ENCODE measurements around the gene PRSS57. TPM values are rescaled to one million over a fixed set of nuclear protein-coding genes. Genes with fewer than 3 reads are reported as not detected.
A peak's percentile ranks its signal among the peaks of the same experiment; 100 is the strongest.

The PRSS57 gene
- total and polyA plus RNA-seq, 2 of the 13 experiments (the other 11 are each of a cell fraction or from before 2014, with no cell fraction given), result 0.12 TPM; not detected in 1

DNA sequence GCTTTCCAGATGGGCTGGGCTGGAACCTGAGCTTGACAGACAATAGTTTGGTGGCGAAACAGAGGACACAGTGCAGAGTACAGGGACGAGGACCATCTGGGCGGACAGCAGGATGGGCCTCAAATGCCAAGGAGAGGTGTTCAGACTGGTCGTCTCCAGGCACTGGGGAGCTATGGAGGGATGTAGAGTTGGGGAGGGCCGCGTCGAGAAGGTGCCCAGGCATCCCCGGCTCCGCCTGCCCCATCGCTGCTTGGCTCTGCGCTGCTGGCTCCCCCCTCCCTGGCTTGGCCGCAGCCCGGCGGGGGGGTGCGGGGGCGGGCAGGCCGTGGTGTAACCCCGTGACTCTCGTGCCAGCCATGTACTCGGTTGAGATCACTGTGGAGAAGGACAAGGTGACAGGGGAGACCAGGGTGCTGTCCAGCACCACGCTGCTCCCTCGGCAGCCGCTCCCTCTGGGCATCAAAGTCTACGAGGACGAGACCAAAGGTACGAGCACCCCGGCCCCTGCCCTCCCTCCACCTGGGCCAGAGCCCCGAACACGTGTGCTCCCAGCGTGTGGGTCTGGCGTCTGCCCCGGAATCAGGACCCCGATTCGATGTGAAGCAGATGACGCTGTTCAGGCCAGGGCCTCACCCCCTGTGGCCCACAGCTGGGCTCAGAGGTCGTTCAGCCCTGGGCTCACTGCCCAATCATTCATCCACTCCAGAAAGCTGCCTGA, 44.9 kb upstream of the PRSS57 start (continued):
- TF ChIP-seq PCBP1 (IDR thresholded peaks at IDR 0.05; ENCODE audit: borderline replicate concordance, low read depth, low read length), result 0 out of 2 replicates have a peak, but pooled peaks have one; percentile 10
- TF ChIP-seq, protein P1, sequence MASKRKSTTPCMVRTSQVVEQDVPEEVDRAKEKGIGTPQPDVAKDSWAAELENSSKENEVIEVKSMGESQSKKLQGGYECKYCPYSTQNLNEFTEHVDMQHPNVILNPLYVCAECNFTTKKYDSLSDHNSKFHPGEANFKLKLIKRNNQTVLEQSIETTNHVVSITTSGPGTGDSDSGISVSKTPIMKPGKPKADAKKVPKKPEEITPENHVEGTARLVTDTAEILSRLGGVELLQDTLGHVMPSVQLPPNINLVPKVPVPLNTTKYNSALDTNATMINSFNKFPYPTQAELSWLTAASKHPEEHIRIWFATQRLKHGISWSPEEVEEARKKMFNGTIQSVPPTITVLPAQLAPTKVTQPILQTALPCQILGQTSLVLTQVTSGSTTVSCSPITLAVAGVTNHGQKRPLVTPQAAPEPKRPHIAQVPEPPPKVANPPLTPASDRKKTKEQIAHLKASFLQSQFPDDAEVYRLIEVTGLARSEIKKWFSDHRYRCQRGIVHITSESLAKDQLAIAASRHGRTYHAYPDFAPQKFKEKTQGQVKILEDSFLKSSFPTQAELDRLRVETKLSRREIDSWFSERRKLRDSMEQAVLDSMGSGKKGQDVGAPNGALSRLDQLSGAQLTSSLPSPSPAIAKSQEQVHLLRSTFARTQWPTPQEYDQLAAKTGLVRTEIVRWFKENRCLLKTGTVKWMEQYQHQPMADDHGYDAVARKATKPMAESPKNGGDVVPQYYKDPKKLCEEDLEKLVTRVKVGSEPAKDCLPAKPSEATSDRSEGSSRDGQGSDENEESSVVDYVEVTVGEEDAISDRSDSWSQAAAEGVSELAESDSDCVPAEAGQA (IDR thresholded peaks at IDR 0.05; ENCODE audit: low read depth), result no peak
- TF ChIP-seq, protein P1 (CRISPR knock-in tag; IDR thresholded peaks at IDR 0.05; ENCODE audit: borderline replicate concordance), result no peak
- no peak for TF ChIP-seq KAT8 (CRISPR knock-in tag; IDR thresholded peaks at IDR 0.05)
- TF ChIP-seq ZNF20 (CRISPR knock-in tag; IDR thresholded peaks at IDR 0.05), result no peak
- TF ChIP-seq NFKBIZ (CRISPR knock-in tag; IDR thresholded peaks at IDR 0.05), result no peak
- TF ChIP-seq ZNF530 (CRISPR knock-in tag; IDR thresholded peaks at IDR 0.05; ENCODE audit: low read depth), result no peak
- 0 out of 2 replicates have a peak, but pooled peaks have one; percentile 11 for TF ChIP-seq ZNF629 (CRISPR knock-in tag; conservative IDR thresholded peaks at IDR 0.05)
- peak; percentile 66; the same call in 1 of the 2 replicates for TF ChIP-seq ZNF547 (CRISPR knock-in tag; IDR thresholded peaks at IDR 0.05)
- TF ChIP-seq, protein P2, sequence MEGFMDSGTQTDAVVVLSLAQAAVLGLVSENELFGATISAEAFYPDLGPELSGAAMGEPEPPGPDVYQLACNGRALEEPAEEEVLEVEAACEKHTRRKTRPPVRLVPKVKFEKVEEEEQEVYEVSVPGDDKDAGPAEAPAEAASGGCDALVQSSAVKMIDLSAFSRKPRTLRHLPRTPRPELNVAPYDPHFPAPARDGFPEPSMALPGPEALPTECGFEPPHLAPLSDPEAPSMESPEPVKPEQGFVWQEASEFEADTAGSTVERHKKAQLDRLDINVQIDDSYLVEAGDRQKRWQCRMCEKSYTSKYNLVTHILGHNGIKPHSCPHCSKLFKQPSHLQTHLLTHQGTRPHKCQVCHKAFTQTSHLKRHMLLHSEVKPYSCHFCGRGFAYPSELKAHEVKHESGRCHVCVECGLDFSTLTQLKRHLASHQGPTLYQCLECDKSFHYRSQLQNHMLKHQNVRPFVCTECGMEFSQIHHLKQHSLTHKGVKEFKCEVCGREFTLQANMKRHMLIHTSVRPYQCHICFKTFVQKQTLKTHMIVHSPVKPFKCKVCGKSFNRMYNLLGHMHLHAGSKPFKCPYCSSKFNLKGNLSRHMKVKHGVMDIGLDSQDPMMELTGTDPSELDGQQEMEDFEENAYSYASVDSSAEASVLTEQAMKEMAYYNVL (CRISPR knock-in tag; IDR thresholded peaks at IDR 0.05; ENCODE audit: borderline replicate concordance), result peak; percentile 95
- TF ChIP-seq, protein P3, sequence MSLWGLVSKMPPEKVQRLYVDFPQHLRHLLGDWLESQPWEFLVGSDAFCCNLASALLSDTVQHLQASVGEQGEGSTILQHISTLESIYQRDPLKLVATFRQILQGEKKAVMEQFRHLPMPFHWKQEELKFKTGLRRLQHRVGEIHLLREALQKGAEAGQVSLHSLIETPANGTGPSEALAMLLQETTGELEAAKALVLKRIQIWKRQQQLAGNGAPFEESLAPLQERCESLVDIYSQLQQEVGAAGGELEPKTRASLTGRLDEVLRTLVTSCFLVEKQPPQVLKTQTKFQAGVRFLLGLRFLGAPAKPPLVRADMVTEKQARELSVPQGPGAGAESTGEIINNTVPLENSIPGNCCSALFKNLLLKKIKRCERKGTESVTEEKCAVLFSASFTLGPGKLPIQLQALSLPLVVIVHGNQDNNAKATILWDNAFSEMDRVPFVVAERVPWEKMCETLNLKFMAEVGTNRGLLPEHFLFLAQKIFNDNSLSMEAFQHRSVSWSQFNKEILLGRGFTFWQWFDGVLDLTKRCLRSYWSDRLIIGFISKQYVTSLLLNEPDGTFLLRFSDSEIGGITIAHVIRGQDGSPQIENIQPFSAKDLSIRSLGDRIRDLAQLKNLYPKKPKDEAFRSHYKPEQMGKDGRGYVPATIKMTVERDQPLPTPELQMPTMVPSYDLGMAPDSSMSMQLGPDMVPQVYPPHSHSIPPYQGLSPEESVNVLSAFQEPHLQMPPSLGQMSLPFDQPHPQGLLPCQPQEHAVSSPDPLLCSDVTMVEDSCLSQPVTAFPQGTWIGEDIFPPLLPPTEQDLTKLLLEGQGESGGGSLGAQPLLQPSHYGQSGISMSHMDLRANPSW (CRISPR knock-in tag; IDR thresholded peaks at IDR 0.05; ENCODE audit: borderline replicate concordance), result no peak; the same call in 1 of the 2 replicates
- no peak for TF ChIP-seq TAF15 (IDR thresholded peaks at IDR 0.05; ENCODE audit: low read depth, low read length, poor library complexity, severe bottlenecking)
- TF ChIP-seq ZBTB38 (CRISPR knock-in tag; IDR thresholded peaks at IDR 0.05), result no peak
- TF ChIP-seq, protein P4, sequence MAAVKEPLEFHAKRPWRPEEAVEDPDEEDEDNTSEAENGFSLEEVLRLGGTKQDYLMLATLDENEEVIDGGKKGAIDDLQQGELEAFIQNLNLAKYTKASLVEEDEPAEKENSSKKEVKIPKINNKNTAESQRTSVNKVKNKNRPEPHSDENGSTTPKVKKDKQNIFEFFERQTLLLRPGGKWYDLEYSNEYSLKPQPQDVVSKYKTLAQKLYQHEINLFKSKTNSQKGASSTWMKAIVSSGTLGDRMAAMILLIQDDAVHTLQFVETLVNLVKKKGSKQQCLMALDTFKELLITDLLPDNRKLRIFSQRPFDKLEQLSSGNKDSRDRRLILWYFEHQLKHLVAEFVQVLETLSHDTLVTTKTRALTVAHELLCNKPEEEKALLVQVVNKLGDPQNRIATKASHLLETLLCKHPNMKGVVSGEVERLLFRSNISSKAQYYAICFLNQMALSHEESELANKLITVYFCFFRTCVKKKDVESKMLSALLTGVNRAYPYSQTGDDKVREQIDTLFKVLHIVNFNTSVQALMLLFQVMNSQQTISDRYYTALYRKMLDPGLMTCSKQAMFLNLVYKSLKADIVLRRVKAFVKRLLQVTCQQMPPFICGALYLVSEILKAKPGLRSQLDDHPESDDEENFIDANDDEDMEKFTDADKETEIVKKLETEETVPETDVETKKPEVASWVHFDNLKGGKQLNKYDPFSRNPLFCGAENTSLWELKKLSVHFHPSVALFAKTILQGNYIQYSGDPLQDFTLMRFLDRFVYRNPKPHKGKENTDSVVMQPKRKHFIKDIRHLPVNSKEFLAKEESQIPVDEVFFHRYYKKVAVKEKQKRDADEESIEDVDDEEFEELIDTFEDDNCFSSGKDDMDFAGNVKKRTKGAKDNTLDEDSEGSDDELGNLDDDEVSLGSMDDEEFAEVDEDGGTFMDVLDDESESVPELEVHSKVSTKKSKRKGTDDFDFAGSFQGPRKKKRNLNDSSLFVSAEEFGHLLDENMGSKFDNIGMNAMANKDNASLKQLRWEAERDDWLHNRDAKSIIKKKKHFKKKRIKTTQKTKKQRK (IDR thresholded peaks at IDR 0.05; ENCODE audit: low read length), result no peak
- no peak for TF ChIP-seq PAF1 (CRISPR knock-in tag; IDR thresholded peaks at IDR 0.05)

Data from HepG2 (cell line).